Osteoblast (primary cell): ENCODE measurements around the gene ZFHX2. TPM values are rescaled to one million over a fixed set of nuclear protein-coding genes. Genes with fewer than 3 reads are reported as not detected.

ENCODE experiments used
- DNase-seq: peaks from one replicate; pipeline ENCODE4 v3.0.0; 2011; ENCODE audit warnings: low spot score, mixed read lengths; ENCODE audit not compliant: insufficient read length; ENCODE audit errors: missing footprints
- H2AFZ ChIP-seq: 2 replicates; pipeline ENCODE4 v1.6.0; 2011; ENCODE audit warnings: mild to moderate bottlenecking, low read length
- H3K27ac ChIP-seq: 2 replicates; pipeline ENCODE4 v1.5.1; 2011; ENCODE audit warnings: mild to moderate bottlenecking, low read depth, low read length, moderate library complexity
- H3K27me3 ChIP-seq: 2 replicates; pipeline ENCODE4 v1.6.0; 2012; ENCODE audit warnings: mild to moderate bottlenecking, control low read depth, inconsistent platforms, low read length, moderate library complexity; ENCODE audit not compliant: insufficient read depth
- H3K36me3 ChIP-seq: 2 replicates; pipeline ENCODE4 v1.5.1; 2011; ENCODE audit warnings: mild to moderate bottlenecking, low read length, control low read depth, moderate library complexity; ENCODE audit not compliant: insufficient read depth
- H3K4me1 ChIP-seq: 2 replicates; pipeline ENCODE4 v1.5.1; 2011; ENCODE audit warnings: mild to moderate bottlenecking, low read length, control low read depth, moderate library complexity; ENCODE audit not compliant: insufficient read depth
- H3K4me2 ChIP-seq: 2 replicates; pipeline ENCODE4 v1.6.0; 2011; ENCODE audit warnings: mild to moderate bottlenecking, low read length; ENCODE audit not compliant: insufficient read depth
- H3K4me3 ChIP-seq: fragments of 200-600 bp; sonication (generic); 3 replicates; pipeline ENCODE4 v1.5.1; 2012; ENCODE audit warnings: mild to moderate bottlenecking, low read length, inconsistent platforms; ENCODE audit not compliant: insufficient read depth
- H3K79me2 ChIP-seq: 2 replicates; pipeline ENCODE4 v1.6.0; 2012; ENCODE audit warnings: mild to moderate bottlenecking, low read length, control low read depth, inconsistent platforms; ENCODE audit not compliant: insufficient read depth
- H3K9me3 ChIP-seq: 2 replicates; pipeline ENCODE4 v1.5.1; 2011; ENCODE audit warnings: low read depth, low read length, control low read depth
- H4K20me1 ChIP-seq: 2 replicates; pipeline ENCODE4 v1.6.0; 2012; ENCODE audit warnings: mild to moderate bottlenecking, low read length, control low read depth; ENCODE audit not compliant: insufficient read depth
- CTCF ChIP-seq: IDR thresholded peaks from 2 replicates; pipeline ENCODE4 v1.5.1; 2011; ENCODE audit warnings: mild to moderate bottlenecking, low read depth, low read length, moderate library complexity; ENCODE audit errors: extremely low read depth
- total RNA-seq: library from RNA; depleted of rRNA; stranded (reverse); fragments of >200 nt; gene quantifications from 2 replicates; pipeline ENCODE4 v1.2.3, GENCODE V29; 2012

The ZFHX2 gene
- total RNA-seq, 1 donor, result 0.72 TPM

GRCh38 chr14:23582906-23583760 is 31.6 kb upstream of the ZFHX2 start:
- DNase-seq, result no peak
- H3K4me1 ChIP-seq, result no peaks in the 10 kb centered on the region
- H3K4me3 ChIP-seq, result no peak overlapping the region
- no peak overlapping the region for H2AFZ ChIP-seq
- no peak for TF ChIP-seq CTCF
- no peaks in the 10 kb centered on the region for H4K20me1 ChIP-seq
- peaks cover 12% of the 10 kb centered on the region for H3K27me3 ChIP-seq
- no peak overlapping the region for H3K4me2 ChIP-seq
- no peaks in the 10 kb centered on the region for H3K79me2 ChIP-seq
- H3K36me3 ChIP-seq, result no peaks in the 10 kb centered on the region
- no peaks in the 10 kb centered on the region for H3K9me3 ChIP-seq
- H3K27ac ChIP-seq, result no peak overlapping the region

GRCh38 chr14:23580948-23581281 is 29.4 kb upstream of the ZFHX2 start:
- Histone ChIP-seq H3K4me1 (no peaks in the 10 kb centered on the region), H3K36me3 (no peaks in the 10 kb centered on the region), H4K20me1 (no peaks in the 10 kb centered on the region), H3K79me2 (no peaks in the 10 kb centered on the region), H3K4me2 (no peak overlapping the region), H2AFZ (no peak overlapping the region), H3K9me3 (no peaks in the 10 kb centered on the region), H3K4me3 (no peak overlapping the region), H3K27ac (no peak overlapping the region), H3K27me3 (peaks cover 30% of the 10 kb centered on the region)
- no peak for TF ChIP-seq CTCF
- DNase-seq, result no peak

GRCh38 chr14:23580152-23580926 is 28.8 kb upstream of the ZFHX2 start:
- Histone ChIP-seq H3K79me2 (no peaks in the 10 kb centered on the region), H3K27me3 (peaks cover 35% of the 10 kb centered on the region), H3K9me3 (no peaks in the 10 kb centered on the region), H2AFZ (no peak overlapping the region), H3K27ac (no peak overlapping the region), H3K4me2 (no peak overlapping the region), H3K4me3 (no peak overlapping the region), H3K4me1 (no peaks in the 10 kb centered on the region), H4K20me1 (no peaks in the 10 kb centered on the region), H3K36me3 (no peaks in the 10 kb centered on the region)
- TF ChIP-seq CTCF, result no peak
- no peak for DNase-seq

GRCh38 chr14:23579739-23580138 is 28.2 kb upstream of the ZFHX2 start:
- Histone ChIP-seq H3K79me2 (no peaks in the 10 kb centered on the region), H3K27me3 (peaks cover 41% of the 10 kb centered on the region), H3K36me3 (no peaks in the 10 kb centered on the region), H2AFZ (no peak overlapping the region), H3K9me3 (no peaks in the 10 kb centered on the region), H3K4me2 (no peak overlapping the region), H4K20me1 (no peaks in the 10 kb centered on the region), H3K4me3 (no peak overlapping the region), H3K4me1 (no peaks in the 10 kb centered on the region), H3K27ac (no peak overlapping the region)
- DNase-seq, result no peak
- TF ChIP-seq CTCF, result no peak
